Measurements from ENCODE around the gene SLC5A2. TPM values are rescaled to one million over a fixed set of nuclear protein-coding genes. Genes with fewer than 3 reads are reported as not detected.

The SLC5A2 gene
- total and polyA plus RNA-seq, 2 of the 13 experiments (the other 11 are each of a cell fraction or from before 2014, with no cell fraction given) = 0.24 to 0.97 TPM

DNA sequence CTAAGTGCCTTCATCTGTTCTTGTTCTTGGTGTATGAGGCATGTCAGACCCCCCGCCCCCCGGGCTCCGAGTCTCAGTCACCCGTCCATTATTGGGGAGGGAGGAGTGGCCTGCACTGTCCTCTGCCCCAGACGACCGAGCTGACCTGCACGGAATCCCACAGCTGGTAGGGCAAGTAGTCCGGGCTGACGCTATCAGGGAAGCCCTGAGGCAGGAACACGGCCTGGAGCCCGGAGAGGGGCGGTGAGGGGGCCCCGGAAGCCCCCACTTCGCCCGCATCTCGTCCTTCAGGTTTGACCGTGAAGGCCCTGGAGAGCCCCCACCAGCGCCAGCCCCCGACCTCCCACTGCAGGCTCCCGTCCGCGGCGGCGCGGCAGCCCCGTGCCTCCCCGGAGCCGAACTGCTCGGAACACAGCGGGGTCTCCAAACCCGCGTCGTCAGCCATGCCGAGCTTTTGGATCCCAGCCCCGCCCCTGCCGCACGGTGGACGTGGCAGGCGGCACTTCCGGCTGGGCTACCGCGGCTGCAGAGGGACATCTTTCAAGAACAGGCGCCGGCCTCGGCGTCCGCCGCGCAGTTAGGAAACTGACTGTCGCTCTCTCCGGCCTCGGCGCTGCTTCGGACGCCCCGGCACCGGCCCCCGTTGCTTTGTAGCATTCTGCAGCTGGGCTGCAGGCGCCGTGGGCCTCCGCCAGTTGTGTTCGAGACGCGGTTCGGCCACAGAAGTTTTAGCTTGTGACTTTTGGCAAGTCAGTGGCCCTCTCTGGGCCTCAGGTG is 25.2 kb downstream of the SLC5A2 start, which contains the start of gene RUSF1 (continued):
- TF ChIP-seq, protein P1, sequence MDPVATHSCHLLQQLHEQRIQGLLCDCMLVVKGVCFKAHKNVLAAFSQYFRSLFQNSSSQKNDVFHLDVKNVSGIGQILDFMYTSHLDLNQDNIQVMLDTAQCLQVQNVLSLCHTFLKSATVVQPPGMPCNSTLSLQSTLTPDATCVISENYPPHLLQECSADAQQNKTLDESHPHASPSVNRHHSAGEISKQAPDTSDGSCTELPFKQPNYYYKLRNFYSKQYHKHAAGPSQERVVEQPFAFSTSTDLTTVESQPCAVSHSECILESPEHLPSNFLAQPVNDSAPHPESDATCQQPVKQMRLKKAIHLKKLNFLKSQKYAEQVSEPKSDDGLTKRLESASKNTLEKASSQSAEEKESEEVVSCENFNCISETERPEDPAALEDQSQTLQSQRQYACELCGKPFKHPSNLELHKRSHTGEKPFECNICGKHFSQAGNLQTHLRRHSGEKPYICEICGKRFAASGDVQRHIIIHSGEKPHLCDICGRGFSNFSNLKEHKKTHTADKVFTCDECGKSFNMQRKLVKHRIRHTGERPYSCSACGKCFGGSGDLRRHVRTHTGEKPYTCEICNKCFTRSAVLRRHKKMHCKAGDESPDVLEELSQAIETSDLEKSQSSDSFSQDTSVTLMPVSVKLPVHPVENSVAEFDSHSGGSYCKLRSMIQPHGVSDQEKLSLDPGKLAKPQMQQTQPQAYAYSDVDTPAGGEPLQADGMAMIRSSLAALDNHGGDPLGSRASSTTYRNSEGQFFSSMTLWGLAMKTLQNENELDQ (CRISPR knock-in tag; IDR thresholded peaks at IDR 0.05; ENCODE audit: borderline replicate concordance) = peak; percentile 15; the same call in 1 of the 2 replicates
- TF ChIP-seq, protein P2, sequence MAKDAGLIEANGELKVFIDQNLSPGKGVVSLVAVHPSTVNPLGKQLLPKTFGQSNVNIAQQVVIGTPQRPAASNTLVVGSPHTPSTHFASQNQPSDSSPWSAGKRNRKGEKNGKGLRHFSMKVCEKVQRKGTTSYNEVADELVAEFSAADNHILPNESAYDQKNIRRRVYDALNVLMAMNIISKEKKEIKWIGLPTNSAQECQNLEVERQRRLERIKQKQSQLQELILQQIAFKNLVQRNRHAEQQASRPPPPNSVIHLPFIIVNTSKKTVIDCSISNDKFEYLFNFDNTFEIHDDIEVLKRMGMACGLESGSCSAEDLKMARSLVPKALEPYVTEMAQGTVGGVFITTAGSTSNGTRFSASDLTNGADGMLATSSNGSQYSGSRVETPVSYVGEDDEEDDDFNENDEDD (CRISPR knock-in tag; IDR thresholded peaks at IDR 0.05; ENCODE audit: borderline replicate concordance) = peak; percentile 82; the same call in 1 of the 2 replicates
- TF ChIP-seq MBNL3 (CRISPR knock-in tag; conservative IDR thresholded peaks at IDR 0.05) (no peak), NFYC (CRISPR knock-in tag; IDR thresholded peaks at IDR 0.05) (peak; percentile 52), KDM1A (CRISPR knock-in tag; IDR thresholded peaks at IDR 0.05) (no peak), ZNF317 (CRISPR knock-in tag; IDR thresholded peaks at IDR 0.05) (peak; percentile 83; the same call in 1 of the 2 replicates), PREB (CRISPR knock-in tag; IDR thresholded peaks at IDR 0.05) (no peak), ZBTB3 (CRISPR knock-in tag; IDR thresholded peaks at IDR 0.05; ENCODE audit: borderline replicate concordance, low read depth) (peak; percentile 71; the same call in 1 of the 2 replicates), ZEB1 (IDR thresholded peaks at IDR 0.05; ENCODE audit: insufficient replicate concordance, low read depth) (peak; percentile 66), MAF1 (CRISPR knock-in tag; IDR thresholded peaks at IDR 0.05; ENCODE audit: borderline replicate concordance) (peak; percentile 63), POLR2AphosphoS2 (IDR thresholded peaks at IDR 0.05; ENCODE audit: low read depth, low read length) (0 out of 2 replicates have a peak, but pooled peaks have one; percentile 48), ZBTB43 (CRISPR knock-in tag; conservative IDR thresholded peaks at IDR 0.05) (no peak; the same call in 1 of the 2 replicates), ZSCAN31 (CRISPR knock-in tag; IDR thresholded peaks at IDR 0.05; ENCODE audit: low read depth) (peak; percentile 100), ZFAT (CRISPR knock-in tag; conservative IDR thresholded peaks at IDR 0.05) (no peak), RORA (CRISPR knock-in tag; IDR thresholded peaks at IDR 0.05) (no peak)
- TF ChIP-seq, protein P3, sequence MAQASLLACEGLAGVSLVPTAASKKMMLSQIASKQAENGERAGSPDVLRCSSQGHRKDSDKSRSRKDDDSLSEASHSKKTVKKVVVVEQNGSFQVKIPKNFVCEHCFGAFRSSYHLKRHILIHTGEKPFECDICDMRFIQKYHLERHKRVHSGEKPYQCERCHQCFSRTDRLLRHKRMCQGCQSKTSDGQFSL (CRISPR knock-in tag; IDR thresholded peaks at IDR 0.05) = no peak
- TF ChIP-seq, protein P4, sequence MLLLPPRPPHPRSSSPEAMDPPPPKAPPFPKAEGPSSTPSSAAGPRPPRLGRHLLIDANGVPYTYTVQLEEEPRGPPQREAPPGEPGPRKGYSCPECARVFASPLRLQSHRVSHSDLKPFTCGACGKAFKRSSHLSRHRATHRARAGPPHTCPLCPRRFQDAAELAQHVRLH (CRISPR knock-in tag; IDR thresholded peaks at IDR 0.05; ENCODE audit: borderline replicate concordance, low read depth) = no peak
- TF ChIP-seq, protein P5, sequence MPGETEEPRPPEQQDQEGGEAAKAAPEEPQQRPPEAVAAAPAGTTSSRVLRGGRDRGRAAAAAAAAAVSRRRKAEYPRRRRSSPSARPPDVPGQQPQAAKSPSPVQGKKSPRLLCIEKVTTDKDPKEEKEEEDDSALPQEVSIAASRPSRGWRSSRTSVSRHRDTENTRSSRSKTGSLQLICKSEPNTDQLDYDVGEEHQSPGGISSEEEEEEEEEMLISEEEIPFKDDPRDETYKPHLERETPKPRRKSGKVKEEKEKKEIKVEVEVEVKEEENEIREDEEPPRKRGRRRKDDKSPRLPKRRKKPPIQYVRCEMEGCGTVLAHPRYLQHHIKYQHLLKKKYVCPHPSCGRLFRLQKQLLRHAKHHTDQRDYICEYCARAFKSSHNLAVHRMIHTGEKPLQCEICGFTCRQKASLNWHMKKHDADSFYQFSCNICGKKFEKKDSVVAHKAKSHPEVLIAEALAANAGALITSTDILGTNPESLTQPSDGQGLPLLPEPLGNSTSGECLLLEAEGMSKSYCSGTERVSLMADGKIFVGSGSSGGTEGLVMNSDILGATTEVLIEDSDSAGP (CRISPR knock-in tag; IDR thresholded peaks at IDR 0.05; ENCODE audit: borderline replicate concordance) = peak; percentile 93
